ENCODE data around the gene ADGRE2.
"Not testable (repeated sequence)": the region's sequence is repeated elsewhere in the genome, so short reads cannot be mapped to it uniquely, and the experiment has no call there.

The ADGRE2 gene

GRCh38 chr19:14778110-14778845 is at the start of gene ADGRE2:
Gene ADGRE2 (minus strand): TSS chr19:14778560. CDS start chr19:14776756, 1,804 bp downstream.
- DNase-seq (ENCODE audit: low spot score) = not testable (repeated sequence)

DNA sequence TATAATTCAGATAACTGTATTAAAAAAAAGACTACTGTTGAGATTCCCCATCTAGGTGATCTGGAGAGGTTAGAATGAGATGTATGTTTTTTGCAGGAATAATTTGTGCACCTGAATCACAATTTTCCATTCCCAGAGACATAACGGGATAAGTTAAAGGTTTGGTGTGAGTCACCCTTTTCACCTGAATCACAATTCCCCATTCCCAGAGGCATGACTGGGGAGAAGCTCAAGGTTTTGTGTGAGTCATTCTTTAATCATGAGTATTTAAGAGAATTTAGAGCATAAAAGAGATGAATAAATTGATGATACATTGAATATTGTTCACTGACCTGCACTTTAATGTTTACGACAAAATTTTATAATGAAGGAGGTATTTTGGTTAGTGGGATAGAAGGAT is 47.6 kb upstream of the ADGRE2 start:
- DNase-seq (ENCODE audit: low spot score) = peak; percentile 11

DNA sequence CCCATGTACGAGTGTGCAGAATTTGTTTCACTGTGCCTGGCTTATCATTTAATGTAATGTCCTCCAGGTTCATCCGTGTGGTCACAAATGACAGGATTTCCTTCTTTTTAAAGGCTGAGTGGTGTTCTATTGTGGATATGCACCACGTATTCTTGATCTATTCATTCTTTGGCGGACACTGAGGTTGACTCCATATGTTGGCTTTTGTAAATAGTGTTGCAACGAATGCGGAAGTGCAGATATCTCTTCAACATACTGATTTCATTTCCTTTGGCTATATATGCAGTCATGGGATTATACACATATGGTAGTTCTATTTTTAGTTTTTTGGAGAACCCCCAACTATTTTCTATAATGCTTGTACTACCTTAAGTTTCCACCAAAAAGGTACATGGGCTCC is 43.6 kb upstream of the ADGRE2 start:
- DNase-seq (ENCODE audit: low spot score) = no peak

GRCh38 chr19:14818588-14818987 is 40.2 kb upstream of the ADGRE2 start:
- DNase-seq (ENCODE audit: low spot score) = no peak

- no peak for DNase-seq (ENCODE audit: low spot score)
Measured at GRCh38 chr19:14817052-14817451, 38.7 kb upstream of the ADGRE2 start.

DNA sequence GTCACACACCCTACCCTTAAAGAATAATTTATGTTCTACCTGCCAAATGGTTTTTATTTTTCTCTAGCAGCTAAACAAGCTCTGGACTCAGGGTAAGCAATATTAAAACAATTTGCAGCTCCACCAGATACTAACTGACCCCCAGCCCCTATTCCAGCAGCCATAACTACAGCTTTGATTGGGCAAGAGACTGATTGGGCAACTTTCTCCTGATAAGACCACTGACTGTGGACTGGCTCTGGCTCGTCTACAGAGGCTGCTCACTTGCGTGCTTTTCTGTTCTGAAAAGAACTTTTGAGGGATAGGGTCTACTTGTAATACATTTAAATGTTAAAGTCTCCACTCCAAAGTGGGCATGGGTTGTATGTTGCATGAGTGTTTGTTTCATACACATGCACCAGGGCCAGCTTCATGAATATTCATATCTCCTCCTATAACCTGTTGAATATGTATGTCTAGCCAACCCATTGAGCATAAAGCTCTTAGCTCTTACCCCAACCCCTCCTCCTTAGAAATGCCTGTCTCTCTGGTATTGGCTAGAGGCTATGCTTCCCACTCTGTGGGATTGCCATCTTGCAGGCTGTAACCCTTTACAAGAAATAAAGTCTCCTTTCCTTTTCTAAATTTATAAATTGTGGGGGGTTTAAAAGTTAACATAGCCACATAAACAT is 36.8 kb upstream of the ADGRE2 start:
- no peak for DNase-seq (ENCODE audit: low spot score)

DNA sequence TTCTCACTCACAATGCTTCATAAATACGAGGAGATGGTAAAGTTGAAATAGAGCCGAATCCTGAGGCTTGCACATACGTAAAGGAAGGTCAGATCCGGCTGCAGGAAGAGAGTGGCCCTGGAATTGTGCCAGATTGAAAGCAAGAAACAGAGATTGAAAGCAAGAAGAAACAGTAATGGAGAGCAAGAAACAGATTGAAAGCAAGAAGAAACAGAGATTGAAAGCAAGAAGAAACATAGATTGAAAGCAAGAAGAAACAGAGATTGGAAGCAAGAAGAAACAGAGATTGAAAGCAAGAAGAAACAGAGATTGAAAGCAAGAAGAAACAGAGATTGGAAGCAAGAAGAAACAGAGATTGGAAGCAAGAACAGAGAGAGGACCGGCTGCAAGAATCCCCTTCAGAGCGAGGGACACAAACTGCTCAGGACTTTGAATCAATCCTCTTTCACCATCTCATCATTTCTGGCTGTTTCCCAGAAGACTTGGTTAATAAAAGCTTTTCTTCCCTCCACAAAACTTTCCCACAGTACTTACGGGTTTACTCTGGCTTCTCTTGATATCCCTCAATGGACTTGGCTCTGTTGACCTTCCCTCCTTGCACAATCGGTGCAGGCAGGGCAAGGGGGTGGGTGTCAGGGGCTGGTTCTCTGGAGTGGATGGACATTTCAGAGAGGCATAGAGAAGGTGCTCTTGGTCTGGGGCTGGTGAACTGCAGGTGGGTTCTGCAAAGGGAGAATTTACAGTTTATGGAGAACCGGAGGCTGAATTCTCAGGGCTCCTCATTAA is 31.1 kb upstream of the ADGRE2 start:
- no peak for DNase-seq (ENCODE audit: low spot score)

DNA sequence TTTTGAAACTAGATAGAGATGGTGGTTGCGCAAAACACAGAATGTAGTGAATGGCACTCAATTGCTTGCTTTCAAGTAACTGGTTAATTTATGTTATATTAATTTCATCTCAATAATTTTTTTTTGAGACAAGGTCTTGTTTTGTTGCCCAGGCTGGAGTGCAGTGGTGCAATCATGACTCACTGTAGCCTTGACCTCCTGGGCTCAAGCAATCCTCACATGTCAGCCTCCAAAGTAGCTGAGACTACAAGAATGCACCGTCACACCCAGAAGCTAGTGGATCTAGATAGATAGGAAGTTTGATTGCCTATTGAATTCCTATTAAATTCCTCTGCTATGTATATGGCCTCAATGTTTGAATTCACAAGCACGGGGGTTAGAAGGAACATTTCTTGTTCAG is 26.4 kb upstream of the ADGRE2 start:
- DNase-seq (ENCODE audit: low spot score) = no peak

DNA sequence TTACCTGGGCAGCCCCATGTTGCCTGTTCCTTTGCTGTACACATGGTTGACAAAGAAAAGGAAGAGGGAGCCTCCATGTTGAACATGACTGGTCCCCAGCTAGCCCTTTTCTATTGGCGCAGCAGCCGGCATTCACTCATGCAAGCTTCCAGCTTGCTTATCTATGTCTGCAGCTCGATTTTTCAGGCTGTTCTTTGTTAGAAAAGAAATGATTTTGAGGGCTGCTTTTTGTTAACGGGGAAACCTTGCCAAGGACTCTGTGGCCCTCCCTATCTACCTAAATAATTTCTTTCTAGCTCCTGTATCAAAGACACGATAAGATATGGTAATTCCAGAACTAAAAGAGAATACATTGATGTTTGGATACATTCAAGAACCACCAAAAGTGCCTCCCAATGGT is 20.4 kb upstream of the ADGRE2 start:
- DNase-seq (ENCODE audit: low spot score) = no peak

- DNase-seq (ENCODE audit: low spot score) = no peak
Measured at GRCh38 chr19:14796021-14796420, 17.7 kb upstream of the ADGRE2 start.

- peak; percentile 44 for DNase-seq (ENCODE audit: low spot score)
Measured at GRCh38 chr19:14795078-14795721, 16.8 kb upstream of the ADGRE2 start.

DNA sequence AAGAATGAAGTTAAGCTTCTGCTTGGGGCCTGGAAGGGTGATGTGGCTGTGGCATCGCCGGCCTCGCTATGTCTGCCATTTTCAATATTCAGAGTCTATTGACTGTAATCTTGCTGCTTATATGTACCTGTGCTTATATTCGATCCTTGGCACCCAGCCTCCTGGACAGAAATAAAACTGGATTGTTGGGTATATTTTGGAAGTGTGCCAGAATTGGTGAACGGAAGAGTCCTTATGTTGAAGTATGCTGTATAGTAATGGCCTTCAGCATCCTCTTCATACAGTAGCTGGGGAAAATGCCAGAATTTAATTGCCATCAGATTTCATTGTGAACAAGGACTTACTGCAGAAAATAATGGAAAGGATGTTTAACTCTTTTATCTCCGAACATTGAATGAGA is 13.9 kb upstream of the ADGRE2 start:
- not testable (repeated sequence) for DNase-seq (ENCODE audit: low spot score)

- DNase-seq (ENCODE audit: low spot score) = peak; percentile 11
Measured at GRCh38 chr19:14786421-14786851, 8.1 kb upstream of the ADGRE2 start.

DNA sequence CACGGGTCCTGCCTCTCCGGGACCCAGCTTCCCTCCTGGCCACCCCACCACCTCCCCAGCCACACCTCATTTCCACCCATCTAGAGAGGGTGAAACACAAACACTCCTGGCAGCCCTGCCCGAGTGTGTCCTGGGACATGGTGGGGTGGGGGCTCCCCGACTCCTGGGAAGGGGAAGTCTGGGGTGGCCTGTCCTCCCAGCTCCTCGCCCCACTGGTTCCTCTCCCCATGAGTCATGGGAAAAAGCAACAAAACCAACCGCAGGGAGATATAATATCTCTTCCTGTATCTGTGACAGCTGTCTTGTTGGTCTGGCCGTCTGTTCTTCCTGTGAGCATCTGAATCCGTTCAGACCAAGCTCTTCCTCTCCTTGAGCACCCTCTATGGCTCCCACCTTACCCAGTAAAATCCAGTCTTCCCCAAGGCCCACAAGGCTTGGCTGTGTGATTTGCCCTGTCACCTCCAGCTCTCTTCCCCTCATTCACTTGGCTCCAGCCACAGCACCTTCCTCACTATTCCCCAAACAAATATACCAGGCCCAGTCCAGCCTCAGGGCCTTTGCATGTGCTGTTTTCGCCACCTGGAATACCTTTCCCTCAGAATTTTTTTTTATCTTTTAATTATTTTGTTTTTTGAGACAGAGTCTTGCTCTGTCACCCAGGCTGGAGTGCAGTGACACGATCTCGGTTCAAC is 6.9 kb upstream of the ADGRE2 start:
- peak; percentile 35 for DNase-seq (ENCODE audit: low spot score)

DNA sequence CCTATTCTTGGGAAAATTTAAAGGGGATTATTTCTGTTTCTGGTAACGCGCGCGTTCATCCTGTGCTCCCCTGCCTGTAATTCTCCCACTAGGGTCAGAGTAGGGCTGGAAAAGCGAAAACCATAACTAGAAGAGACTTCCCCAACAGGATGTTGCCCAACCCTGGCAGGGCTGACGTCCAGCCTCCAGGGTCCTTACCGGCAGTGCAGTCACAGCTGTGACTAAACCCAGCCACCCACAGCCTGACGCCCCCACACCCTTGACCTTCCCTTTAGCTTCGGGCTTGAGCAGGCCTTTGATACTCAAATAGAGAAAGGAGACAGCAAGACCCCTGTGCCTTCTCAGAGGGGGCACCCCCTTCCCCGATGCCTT is 6.4 kb upstream of the ADGRE2 start:
- DNase-seq (ENCODE audit: low spot score) = peak; percentile 32

DNA sequence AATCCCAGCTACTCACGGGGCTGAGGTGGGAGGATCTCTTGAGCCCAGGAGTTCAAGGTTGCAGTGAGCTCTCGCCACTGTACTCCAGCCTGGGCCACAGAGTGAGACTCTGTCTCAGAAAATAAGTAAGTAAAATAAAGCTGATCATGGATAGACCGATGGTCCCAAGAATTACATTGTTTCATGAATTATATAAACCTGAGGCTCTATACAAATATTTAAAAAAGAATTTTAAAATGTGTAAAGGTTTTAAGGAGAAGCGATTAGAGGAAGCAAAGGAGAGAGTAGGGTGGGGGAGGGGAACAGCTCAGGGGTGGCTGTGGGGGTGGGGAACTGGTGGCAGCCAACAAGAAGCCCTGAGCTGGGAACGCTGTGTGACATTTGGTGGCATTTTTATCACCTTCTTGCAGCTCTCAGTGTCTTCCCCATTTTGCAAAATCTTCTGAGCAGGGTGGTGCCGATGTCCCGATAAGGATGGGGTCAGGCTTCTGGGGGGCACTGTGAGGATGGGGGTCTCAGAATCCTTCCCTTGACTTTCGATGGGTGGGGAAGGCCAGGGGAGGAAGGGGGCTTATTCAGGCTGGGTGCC is 5.1 kb upstream of the ADGRE2 start:
- DNase-seq (ENCODE audit: low spot score) = not testable (repeated sequence)

GRCh38 chr19:14782626-14783409 is 4.5 kb upstream of the ADGRE2 start:
- DNase-seq (ENCODE audit: low spot score) = no peak

DNA sequence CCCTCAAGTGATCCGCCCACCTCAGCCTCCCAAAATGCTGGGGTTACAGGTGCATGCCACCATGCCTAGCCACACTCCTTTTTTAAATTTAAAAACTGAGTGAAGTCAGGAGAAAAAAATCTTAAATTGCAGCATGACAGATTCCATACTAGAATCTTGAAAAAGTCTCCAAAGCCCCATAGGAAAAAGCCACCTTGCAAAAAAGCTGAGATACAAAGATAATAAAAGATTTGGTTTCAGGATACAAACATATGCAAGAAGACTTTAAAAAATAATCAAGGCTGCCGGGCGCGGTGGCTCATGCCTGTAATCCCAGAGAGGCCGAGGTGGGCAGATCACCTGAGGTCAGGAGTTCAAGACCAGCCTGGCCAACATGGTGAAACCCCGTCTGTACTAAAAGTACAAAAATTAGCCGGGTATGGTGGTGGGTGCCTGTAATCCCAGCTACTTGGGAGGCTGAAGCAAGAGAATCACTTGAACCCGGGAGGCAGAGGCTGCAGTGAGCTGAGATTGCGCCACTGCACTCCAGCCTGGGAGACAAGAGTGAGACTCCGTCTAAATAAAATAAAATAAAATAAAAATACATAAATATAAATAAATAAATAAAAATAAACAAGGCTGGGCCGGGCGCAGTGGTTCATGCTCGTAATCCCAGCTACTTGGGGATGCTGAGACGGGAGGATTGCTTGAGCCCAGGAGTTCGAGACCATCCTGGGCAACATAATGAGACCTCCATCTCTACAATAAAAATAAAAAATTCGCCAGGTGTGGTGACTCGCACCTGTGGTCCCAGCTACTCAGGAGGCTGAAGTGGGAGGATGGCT is 3.6 kb upstream of the ADGRE2 start:
- not testable (repeated sequence) for DNase-seq (ENCODE audit: low spot score)

- DNase-seq (ENCODE audit: low spot score) = not testable (repeated sequence)
Measured at GRCh38 chr19:14780622-14781225, 2.4 kb upstream of the ADGRE2 start.
